Muscle layer of duodenum (tissue), 2 donors: ENCODE measurements around the gene APOC1.
"Not testable (repeated sequence)": the region's sequence is repeated elsewhere in the genome, so short reads cannot be mapped to it uniquely, and the experiment has no call there.

Experiments
- H3K27ac ChIP-seq: one replicate; pipeline ENCODE4 v1.7.0; 2013; ENCODE audit warnings: mild to moderate bottlenecking, low read length
- H3K27me3 ChIP-seq: one replicate; pipeline ENCODE4 v1.7.0; 2013; ENCODE audit warnings: low read depth, mild to moderate bottlenecking, control low read depth, low read length
- H3K36me3 ChIP-seq, 2 donors: one replicate each; pipeline ENCODE4 v1.7.0; 2013; ENCODE audit warnings: low read length in 2 of 2, control low read depth in 1 of 2, mild to moderate bottlenecking in 1 of 2; ENCODE audit not compliant: insufficient read depth in 2 of 2, control insufficient read depth in 1 of 2
- H3K4me1 ChIP-seq, 2 donors: one replicate each; pipeline ENCODE4 v1.7.0; 2013; ENCODE audit warnings: low read length in 2 of 2, mild to moderate bottlenecking in 2 of 2, control low read depth in 1 of 2, moderate library complexity in 1 of 2; ENCODE audit not compliant: insufficient read depth in 2 of 2, control insufficient read depth in 1 of 2
- H3K4me3 ChIP-seq, 2 donors: one replicate each; pipeline ENCODE4 v1.7.0; 2013; ENCODE audit warnings: low read length in 2 of 2, low read depth in 1 of 2, mild to moderate bottlenecking in 1 of 2
- H3K9me3 ChIP-seq, 2 donors: one replicate each; pipeline ENCODE4 v1.7.0; 2013; ENCODE audit warnings: low read length in 2 of 2, control low read depth in 1 of 2, mild to moderate bottlenecking in 1 of 2; ENCODE audit not compliant: control insufficient read depth in 1 of 2
- donor health status: healthy.

The APOC1 gene

DNA sequence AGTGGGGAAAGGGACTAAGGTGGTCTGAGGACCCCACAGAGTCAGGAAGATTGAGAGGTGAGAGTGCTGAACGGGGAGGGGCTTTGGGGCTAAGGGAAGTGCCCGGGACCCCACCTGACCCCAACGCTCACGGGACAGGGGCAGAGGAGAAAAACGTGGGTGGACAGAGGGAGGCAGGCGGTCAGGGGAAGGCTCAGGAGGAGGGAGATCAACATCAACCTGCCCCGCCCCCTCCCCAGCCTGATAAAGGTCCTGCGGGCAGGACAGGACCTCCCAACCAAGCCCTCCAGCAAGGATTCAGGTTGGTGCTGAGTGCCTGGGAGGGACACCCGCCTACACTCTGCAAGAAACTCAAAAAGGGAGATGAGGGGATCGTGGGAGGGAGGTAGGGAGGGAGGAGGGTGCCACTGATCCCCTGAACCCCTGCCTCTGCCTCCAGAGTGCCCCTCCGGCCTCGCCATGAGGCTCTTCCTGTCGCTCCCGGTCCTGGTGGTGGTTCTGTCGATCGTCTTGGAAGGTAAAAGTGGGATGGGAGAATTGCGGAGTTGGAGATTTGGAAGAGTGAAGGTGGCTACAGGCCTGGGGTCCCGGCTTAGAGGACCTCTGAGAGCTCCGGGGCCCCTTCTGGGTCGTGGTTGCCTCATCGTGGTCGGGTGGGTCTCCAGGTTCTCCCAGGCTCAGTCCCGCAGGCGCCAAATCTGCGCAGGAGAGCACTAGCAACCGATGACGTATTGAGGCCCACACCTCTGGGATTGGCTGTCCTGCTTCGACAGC lies at the start of gene APOC1:
APOC1 (plus strand) TSS at position 176 of the 774 bp plus-strand sequence; CDS start at position 460, 284 bp downstream.
- not testable (repeated sequence) for H3K27ac ChIP-seq, H3K9me3 ChIP-seq, H3K27me3 ChIP-seq, H3K36me3 ChIP-seq
- Histone ChIP-seq H3K4me3 (peak within 1 kb of the TSS; percentile 60 to 61), H3K4me1 (peaks cover 0 to 16% of the 10 kb centered on the region in 2 donors)

DNA sequence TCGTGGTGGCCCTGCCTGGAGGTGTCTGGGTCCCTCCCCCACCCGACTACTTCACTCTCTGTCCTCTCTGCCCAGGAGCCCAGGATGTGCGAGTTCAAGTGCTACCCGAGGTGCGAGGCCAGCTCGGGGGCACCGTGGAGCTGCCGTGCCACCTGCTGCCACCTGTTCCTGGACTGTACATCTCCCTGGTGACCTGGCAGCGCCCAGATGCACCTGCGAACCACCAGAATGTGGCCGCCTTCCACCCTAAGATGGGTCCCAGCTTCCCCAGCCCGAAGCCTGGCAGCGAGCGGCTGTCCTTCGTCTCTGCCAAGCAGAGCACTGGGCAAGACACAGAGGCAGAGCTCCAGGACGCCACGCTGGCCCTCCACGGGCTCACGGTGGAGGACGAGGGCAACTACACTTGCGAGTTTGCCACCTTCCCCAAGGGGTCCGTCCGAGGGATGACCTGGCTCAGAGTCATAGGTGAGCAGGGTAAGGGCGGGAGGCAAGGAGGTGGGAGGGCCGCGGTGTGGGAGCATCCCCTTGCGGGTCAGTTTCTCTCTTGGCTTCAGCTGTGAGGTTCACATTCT lies 49.1 kb upstream of the APOC1 start:
- H3K36me3 ChIP-seq = peaks cover 10 to 21% of the 10 kb centered on the region in 2 donors
- H3K9me3 ChIP-seq = no peaks in the 10 kb centered on the region

DNA sequence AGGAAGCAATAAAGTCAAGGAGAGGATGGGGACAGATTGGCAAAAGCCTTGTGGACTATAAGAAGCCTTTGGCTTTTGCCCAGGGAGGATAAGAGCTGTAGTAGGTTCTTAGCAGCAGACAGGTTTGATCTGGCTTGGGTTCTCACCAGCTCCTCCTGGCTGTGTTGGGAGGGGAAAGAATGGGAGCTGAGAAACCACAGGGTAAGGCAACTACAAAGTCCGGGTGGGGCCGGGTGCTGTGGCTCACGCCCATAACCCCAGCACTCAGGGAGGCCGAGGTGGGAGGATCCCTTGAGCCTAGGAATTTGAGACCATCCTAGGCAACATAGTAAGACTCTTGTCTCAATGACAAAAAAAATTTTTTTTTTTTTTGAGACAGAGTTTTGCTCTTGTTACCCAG lies 47.7 kb upstream of the APOC1 start:
- no peak overlapping the region for H3K27ac ChIP-seq
- no peak overlapping the region for H3K4me3 ChIP-seq
- peaks cover 0 to 6% of the 10 kb centered on the region in 2 donors for H3K4me1 ChIP-seq
- no peaks in the 10 kb centered on the region for H3K27me3 ChIP-seq
- no peaks in the 10 kb centered on the region for H3K9me3 ChIP-seq
- H3K36me3 ChIP-seq = peaks cover 10 to 21% of the 10 kb centered on the region in 2 donors

More for the DNA sequence above, 49.1 kb upstream of the APOC1 start:
- peaks cover 0 to 6% of the 10 kb centered on the region in 2 donors for H3K4me1 ChIP-seq
- H3K27me3 ChIP-seq = no peaks in the 10 kb centered on the region
- no peak overlapping the region for H3K4me3 ChIP-seq
- no peak overlapping the region for H3K27ac ChIP-seq

DNA sequence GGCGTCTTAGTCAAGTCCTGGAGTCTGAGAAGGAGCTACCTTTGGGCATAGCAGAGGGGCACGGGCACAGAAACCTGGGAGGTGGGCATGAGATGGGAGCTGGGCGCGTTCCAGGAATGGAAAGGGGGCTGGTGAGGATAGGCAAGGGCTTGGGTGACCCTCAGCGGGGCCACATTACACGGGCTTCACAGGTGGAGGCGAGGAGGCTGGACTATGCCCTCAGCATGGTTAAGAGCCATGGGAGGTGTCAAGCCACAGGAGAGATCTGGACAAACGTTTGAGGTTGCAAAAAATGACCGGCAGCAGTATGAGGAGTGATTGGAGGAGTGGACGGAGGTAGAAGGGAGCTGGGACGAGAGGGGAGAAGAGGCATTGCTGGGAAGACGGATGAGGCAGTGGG lies 46.8 kb upstream of the APOC1 start:
- H3K9me3 ChIP-seq = no peaks in the 10 kb centered on the region
- no peak overlapping the region for H3K4me3 ChIP-seq
- H3K36me3 ChIP-seq = peaks cover 17 to 28% of the 10 kb centered on the region in 2 donors
- no peaks in the 10 kb centered on the region for H3K27me3 ChIP-seq
- H3K4me1 ChIP-seq = peaks cover 0 to 6% of the 10 kb centered on the region in 2 donors
- no peak overlapping the region for H3K27ac ChIP-seq

DNA sequence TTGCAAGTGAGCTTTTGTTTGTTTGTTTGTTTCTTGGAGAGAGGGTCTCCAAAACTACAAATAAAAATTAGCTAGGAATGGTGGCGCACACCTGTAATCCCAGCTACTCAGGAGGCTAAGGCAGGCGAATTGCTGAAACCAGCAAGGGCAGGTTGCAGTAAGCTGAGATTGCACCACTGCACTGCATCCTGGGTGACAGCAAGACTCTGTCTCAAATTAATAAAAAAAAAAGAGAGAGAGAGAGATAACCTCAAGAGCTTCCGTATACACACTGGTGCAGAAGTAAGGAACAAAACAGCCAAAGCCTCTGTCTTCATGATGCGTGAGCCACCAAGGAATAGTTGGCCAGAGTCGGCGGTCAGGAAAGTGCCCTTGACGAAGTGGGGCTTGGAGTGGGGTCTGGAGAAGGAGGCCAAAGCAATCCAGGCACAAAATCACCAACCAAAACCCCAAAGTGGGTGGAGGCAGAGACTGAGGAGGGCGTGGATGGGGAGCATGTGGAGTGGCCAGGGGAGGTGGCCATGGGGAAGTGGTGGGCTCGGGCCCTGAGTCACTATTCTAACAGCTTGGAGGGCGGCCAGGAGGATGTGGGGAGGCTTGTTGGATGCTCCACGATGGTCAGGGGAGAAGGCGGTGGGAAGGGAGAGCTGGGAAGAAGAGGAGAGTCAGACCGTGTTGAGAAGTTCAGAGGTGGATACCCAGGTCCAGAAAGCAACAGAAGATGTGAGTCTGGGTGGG lies 44.5 kb upstream of the APOC1 start:
- Histone ChIP-seq H3K27me3 (no peaks in the 10 kb centered on the region), H3K4me3 (peak overlapping the region in 1 of 2 donors; percentile 7), H3K9me3 (no peaks in the 10 kb centered on the region), H3K36me3 (peaks cover 34 to 47% of the 10 kb centered on the region in 2 donors), H3K4me1 (peaks cover 0 to 6% of the 10 kb centered on the region in 2 donors), H3K27ac (no peak overlapping the region)

DNA sequence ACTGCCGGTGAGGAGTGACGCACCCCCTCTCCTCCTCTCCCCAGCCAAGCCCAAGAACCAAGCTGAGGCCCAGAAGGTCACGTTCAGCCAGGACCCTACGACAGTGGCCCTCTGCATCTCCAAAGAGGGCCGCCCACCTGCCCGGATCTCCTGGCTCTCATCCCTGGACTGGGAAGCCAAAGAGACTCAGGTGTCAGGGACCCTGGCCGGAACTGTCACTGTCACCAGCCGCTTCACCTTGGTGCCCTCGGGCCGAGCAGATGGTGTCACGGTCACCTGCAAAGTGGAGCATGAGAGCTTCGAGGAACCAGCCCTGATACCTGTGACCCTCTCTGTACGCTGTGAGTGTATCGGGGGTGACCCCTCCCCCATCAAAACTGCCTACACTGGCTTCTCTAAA lies 42.6 kb upstream of the APOC1 start:
- peaks cover 40 to 51% of the 10 kb centered on the region in 2 donors for H3K36me3 ChIP-seq
- H3K4me1 ChIP-seq = peaks cover 0 to 6% of the 10 kb centered on the region in 2 donors
- H3K27me3 ChIP-seq = no peaks in the 10 kb centered on the region
- H3K9me3 ChIP-seq = no peaks in the 10 kb centered on the region
- H3K27ac ChIP-seq = no peak overlapping the region
- no peak overlapping the region for H3K4me3 ChIP-seq

DNA sequence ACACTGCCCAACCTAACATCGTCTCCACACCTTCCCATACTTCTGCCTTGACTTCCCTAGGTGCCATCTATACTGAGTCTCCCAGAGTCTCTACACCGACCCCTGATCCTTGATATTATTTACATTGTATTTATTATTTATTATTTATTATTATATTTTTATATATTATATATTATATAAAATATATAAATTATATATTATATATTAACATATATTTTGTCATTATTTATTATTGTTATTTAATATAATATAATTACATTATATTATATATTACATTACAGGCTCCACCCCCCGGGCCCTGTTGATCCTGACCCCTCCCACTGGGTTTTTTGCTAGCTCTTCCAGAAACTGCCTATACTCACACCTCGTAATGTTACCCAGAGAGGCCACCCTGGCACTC lies 41.7 kb upstream of the APOC1 start:
- Histone ChIP-seq H3K4me1 (peaks cover 0 to 6% of the 10 kb centered on the region in 2 donors), H3K27ac (no peak overlapping the region), H3K9me3 (no peaks in the 10 kb centered on the region), H3K4me3 (no peak overlapping the region), H3K27me3 (no peaks in the 10 kb centered on the region), H3K36me3 (peaks cover 47 to 60% of the 10 kb centered on the region in 2 donors)

DNA sequence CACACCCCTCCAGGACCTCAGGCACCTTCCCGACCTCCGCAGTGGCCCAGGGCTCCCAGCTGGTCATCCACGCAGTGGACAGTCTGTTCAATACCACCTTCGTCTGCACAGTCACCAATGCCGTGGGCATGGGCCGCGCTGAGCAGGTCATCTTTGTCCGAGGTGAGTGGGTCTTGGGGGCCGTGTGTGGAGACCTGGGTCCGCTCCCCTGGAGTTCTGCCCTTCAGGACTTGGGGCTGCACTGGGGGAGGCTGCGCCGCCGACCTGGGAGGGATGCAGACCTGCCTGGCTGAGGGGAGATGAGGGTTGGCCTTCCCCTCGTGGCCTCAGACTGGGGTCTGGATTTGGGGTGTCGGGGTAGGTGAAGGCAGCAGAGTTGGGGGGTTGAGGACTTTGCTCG lies 40.1 kb upstream of the APOC1 start:
- H3K36me3 ChIP-seq = peaks cover 47 to 74% of the 10 kb centered on the region in 2 donors

DNA sequence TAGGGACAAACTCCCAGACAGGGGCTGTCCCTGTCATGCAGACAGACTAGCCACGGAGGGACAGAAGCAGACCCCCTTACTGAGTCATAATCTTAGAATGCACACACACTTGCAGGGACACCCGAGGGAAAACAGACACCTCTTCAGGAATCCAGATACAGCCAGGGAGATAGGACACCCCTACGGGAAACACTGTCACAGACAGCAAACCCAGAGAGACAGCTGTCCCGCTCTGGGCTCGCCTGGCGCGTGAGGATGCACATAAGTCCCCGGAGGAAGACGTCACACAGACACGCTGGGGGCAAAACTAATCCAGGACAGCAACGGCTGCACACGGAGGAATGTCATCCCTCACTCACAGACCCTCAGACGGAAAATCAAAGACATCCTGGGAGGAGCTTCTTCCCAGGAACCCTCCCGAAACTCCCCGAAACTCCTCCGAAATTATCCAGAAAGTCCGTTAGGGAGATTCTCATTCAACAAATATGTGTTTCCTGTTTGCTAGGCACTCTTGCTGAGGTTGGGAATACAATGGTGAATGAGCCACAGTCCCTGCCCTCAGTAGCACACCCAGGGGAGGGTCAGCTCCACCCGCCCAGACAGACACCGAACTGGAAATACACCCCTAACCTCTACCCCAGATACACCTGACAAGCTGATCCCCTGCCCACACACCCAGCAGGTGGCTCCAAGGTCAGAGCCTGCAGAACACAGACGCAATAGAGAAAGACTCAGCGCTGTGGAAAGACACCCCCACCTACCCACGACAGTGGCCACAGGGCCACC lies 38.5 kb upstream of the APOC1 start:
- no peaks in the 10 kb centered on the region for H3K27me3 ChIP-seq
- H3K4me1 ChIP-seq = no peaks in the 10 kb centered on the region
- no peaks in the 10 kb centered on the region for H3K9me3 ChIP-seq
- H3K27ac ChIP-seq = no peak overlapping the region
- no peak overlapping the region for H3K4me3 ChIP-seq
- peaks cover 47 to 69% of the 10 kb centered on the region in 2 donors for H3K36me3 ChIP-seq

More for the DNA sequence above, 40.1 kb upstream of the APOC1 start:
- Histone ChIP-seq H3K4me3 (no peak overlapping the region), H3K4me1 (peaks cover 0 to 6% of the 10 kb centered on the region in 2 donors), H3K9me3 (no peaks in the 10 kb centered on the region), H3K27me3 (no peaks in the 10 kb centered on the region), H3K27ac (no peak overlapping the region)

DNA sequence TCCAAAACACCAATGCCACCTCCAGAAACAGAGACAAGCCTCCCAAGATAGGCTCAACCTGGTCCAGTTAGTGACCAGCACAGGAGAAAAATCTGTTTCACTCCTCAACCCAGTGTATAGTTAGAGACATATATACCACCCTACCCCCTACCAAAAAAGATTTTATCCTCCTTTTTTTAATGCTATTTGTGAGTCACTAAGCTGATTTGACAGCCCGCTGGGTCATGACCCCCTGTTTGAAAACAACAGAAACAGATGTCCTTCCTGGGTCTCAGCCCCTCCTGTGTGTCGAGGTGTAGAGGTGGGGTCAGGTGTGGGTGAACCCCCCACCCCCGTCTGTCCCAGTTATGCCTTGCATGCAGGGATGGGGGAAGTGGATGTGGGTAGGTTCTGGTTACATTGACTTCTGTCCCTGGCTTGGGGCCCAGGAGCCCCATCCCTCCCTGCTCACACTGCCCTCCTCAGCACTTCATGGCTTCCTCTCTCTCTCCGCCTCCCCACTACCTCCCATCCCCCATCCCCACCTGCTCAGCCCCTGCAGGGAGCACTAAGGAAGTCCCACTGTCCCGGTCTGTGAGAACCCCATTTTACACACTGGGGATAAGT lies 37.4 kb upstream of the APOC1 start:
- Histone ChIP-seq H3K36me3 (peaks cover 44 to 66% of the 10 kb centered on the region in 2 donors), H3K27ac (no peak overlapping the region), H3K9me3 (no peaks in the 10 kb centered on the region)

More for the DNA sequence above, 37.4 kb upstream of the APOC1 start:
- Histone ChIP-seq H3K4me3 (no peak overlapping the region), H3K27me3 (no peaks in the 10 kb centered on the region), H3K4me1 (no peaks in the 10 kb centered on the region)
